Fibroblast of villous mesenchyme (primary cell): Measurements from ENCODE around the gene ASXL2. TPM values are rescaled to one million over a fixed set of nuclear protein-coding genes. Genes with fewer than 3 reads are reported as not detected.
A peak's percentile ranks its signal among the peaks of the same experiment; 100 is the strongest.

Experiments
- DNase-seq: peaks from one replicate; pipeline ENCODE4 v3.0.0-alpha.2; 2010; ENCODE audit warnings: low read depth
- H3K4me3 ChIP-seq: 2 replicates; pipeline ENCODE4 v1.5.1; 2011; ENCODE audit warnings: low read depth, mild to moderate bottlenecking, low read length
- total RNA-seq: library from RNA; depleted of rRNA; stranded (reverse); fragments of >200 nt; gene quantifications from 2 replicates; pipeline ENCODE4 v1.2.3, GENCODE V29; 2012
- TF ChIP-seq, protein P1 (sequence below): IDR thresholded peaks from 2 replicates; pipeline ENCODE4 v1.5.1; 2012; ENCODE audit warnings: low read depth, mild to moderate bottlenecking, low read length; ENCODE audit not compliant: insufficient read depth

ASXL2 gene
- total RNA-seq, 1 donor, result 13.8 TPM

- no peak for DNase-seq
- no peak overlapping the region for H3K4me3 ChIP-seq
- TF ChIP-seq, protein P1, sequence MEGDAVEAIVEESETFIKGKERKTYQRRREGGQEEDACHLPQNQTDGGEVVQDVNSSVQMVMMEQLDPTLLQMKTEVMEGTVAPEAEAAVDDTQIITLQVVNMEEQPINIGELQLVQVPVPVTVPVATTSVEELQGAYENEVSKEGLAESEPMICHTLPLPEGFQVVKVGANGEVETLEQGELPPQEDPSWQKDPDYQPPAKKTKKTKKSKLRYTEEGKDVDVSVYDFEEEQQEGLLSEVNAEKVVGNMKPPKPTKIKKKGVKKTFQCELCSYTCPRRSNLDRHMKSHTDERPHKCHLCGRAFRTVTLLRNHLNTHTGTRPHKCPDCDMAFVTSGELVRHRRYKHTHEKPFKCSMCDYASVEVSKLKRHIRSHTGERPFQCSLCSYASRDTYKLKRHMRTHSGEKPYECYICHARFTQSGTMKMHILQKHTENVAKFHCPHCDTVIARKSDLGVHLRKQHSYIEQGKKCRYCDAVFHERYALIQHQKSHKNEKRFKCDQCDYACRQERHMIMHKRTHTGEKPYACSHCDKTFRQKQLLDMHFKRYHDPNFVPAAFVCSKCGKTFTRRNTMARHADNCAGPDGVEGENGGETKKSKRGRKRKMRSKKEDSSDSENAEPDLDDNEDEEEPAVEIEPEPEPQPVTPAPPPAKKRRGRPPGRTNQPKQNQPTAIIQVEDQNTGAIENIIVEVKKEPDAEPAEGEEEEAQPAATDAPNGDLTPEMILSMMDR, result no peak
Measured at GRCh38 chr2:25881764-25882163, 3.5 kb upstream of the ASXL2 start.

GRCh38 chr2:25879133-25879730 is 945 bp upstream of the ASXL2 start:
- DNase-seq, result peak; percentile 65
- TF ChIP-seq, protein P1, result no peak
- H3K4me3 ChIP-seq, result peak overlapping the region; percentile 70

GRCh38 chr2:25877431-25878360 is 591 bp downstream of the ASXL2 start:
- peak; percentile 67 for DNase-seq
- H3K4me3 ChIP-seq, result peak overlapping the region; percentile 99
- TF ChIP-seq, protein P1, result no peak

DNA sequence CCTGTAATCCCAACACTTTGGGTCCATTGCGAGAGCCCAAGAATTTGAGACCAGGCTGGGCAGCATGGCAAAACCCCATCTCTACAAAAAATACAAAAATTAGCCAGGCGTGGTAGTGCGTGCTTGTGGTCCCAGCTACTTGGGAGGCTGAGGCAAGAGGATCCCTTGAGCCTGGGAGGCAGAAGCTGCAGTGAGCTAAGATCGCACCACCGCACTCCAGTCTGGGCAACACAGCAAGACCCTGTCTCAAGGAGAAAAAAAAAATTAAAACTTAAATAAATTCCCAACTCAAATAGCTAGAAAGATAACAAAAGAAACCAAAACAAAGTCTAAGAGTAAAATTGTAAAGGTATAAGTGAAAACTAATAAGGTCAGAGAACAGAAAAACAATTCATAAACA is 6.2 kb downstream of the ASXL2 start:
- TF ChIP-seq, protein P1, result no peak
- no peak overlapping the region for H3K4me3 ChIP-seq
- no peak for DNase-seq

DNA sequence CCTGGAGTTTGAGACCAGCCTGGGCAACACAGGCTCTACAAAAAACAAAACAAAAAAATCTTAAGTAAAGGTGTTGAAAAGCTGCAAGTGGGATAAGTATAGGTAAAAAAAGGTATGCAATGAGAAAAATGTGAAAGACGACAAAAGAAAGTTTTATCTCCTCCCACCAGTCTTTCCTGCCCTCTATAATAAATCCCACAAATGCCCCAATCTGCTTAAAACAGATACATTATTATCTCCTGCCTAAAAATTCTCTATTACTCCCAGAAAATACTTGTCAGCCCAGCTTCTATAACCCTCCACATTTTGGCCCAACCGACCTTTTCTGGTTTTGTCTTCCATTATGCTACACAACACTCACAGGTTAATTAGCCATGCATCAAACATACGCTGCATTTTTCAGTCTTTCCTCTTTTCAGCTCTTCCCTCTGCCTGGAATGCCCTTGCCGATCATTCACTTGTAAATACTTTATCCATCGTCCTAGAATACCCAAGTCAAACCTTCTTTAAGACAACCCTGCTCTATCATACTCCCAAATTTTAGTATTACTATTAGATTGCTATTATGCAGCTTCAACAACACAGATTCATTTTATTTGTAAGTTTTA is 10.8 kb downstream of the ASXL2 start:
- DNase-seq, result no peak
- TF ChIP-seq, protein P1, result no peak
- no peak overlapping the region for H3K4me3 ChIP-seq

DNA sequence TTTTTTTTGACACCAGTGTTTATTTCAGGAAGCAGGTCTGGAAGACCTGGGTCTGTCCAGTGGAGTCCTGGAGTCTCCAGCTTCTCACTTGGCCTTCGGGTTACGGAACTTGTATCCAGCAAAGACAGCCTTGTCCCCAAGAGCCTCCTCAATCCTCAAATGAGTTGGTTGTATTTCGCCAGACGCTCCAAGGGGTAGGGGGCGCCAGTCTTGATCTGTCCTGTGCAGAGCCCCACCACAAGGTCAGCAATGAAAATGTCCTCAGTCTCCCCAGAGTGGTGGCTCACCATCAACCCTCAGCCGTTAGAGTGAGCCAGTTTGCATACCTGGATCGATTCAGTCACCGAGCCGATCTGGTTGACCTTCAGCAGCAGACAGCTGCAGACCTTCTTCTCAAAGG is 21.9 kb downstream of the ASXL2 start:
- H3K4me3 ChIP-seq, result no peak overlapping the region
- DNase-seq, result no peak
- TF ChIP-seq, protein P1, result no peak
